Stomach (tissue), 9 donors: ENCODE results near the gene TMEM9B. TPM values are rescaled to one million over a fixed set of nuclear protein-coding genes. Genes with fewer than 3 reads are reported as not detected.

ENCODE experiments used
- DNase-seq, 2 donors: peaks; one replicate each; pipeline versions ENCODE4 v3.0.0 to v3.0.0-alpha.2; 2013 to 2019
- H3K27ac ChIP-seq, 5 donors: fragments of 200-600 bp in 4 of 5; sonication (generic) in 4 of 5; one replicate each; pipeline ENCODE4 v1.5.1; 2013 to 2019; ENCODE audit warnings: mild to moderate bottlenecking in 1 of 5, moderate library complexity in 1 of 5
- H3K27me3 ChIP-seq, 3 donors: fragments of 200-600 bp; sonication (generic); one replicate each; pipeline ENCODE4 v1.5.1; 2017 to 2019; ENCODE audit warnings: mixed run types in 1 of 3
- H3K36me3 ChIP-seq, 4 donors: fragments of 200-600 bp; sonication (generic); 1 replicate in 3 of 4; 2 replicates in 1 of 4; pipeline ENCODE4 v1.5.1; 2016 to 2019
- H3K4me1 ChIP-seq, 4 donors: fragments of 200-600 bp; sonication (generic); one replicate each; pipeline ENCODE4 v1.5.1; 2016 to 2019
- H3K4me3 ChIP-seq, 4 donors: fragments of 200-600 bp; sonication (generic) in 3 of 4; one replicate each; pipeline ENCODE4 v1.5.1; 2016 to 2019; ENCODE audit warnings: mild to moderate bottlenecking in 1 of 4
- H3K9me3 ChIP-seq, 4 donors: fragments of 200-600 bp; sonication (generic); one replicate each; pipeline ENCODE4 v1.5.1; 2016 to 2019
- EP300 ChIP-seq: sonication (generic); formaldehyde crosslinking; IDR thresholded peaks from one replicate; pipeline ENCODE4 v1.6.1; 2017; ENCODE audit warnings: antibody characterized with exemption
- POLR2A ChIP-seq, 4 donors: fragments of 450-650 bp; IDR thresholded peaks; one replicate each; pipeline ENCODE4 v1.6.1; 2016; ENCODE audit warnings: antibody characterized with exemption in 4 of 4, control low read depth in 2 of 4, mild to moderate bottlenecking in 1 of 4, moderate library complexity in 1 of 4
- POLR2AphosphoS5 ChIP-seq, 3 donors: sonication (generic); formaldehyde crosslinking; IDR thresholded peaks; one replicate each; pipeline ENCODE4 v1.6.1; 2016; ENCODE audit warnings: antibody characterized with exemption in 3 of 3
- WGBS, 5 donors: extraction: QIAGEN DNeasy Blood & Tissue Kit in 3 of 5; methylation state at CpG; one replicate each; pipeline versions ENCODE4 v1.1.5 to v1.1.7; 2013 to 2018; 5-methylcytosine and 5-hydroxymethylcytosine counted together
- intact Hi-C: fragments of 100-400 bp; cut with DNase I; formaldehyde crosslinking; loops from one replicate; pipeline ENCODE4 v1.15.1; 2023; ENCODE audit warnings: low total_unique reads
- polyA plus RNA-seq, 3 donors: library from polyadenylated mRNA; stranded (reverse); fragments of 200-250 nt; gene quantifications; one replicate each; pipeline ENCODE4 v1.2.3, GENCODE V29; 2013
- total RNA-seq, 5 donors: library from RNA; depleted of rRNA; stranded (reverse); fragments of >200 nt; gene quantifications; one replicate each; pipeline versions ENCODE4 v1.1.0 to v1.2.3, GENCODE V29; 2014 to 2016
- TF ChIP-seq, protein P1 (sequence below), 7 experiments: fragments of 450-650 bp in 4 of 7; fragments of 200-600 bp in 3 of 7; sonication (generic) in 3 of 7; IDR thresholded peaks; one replicate each; pipeline ENCODE4 v1.5.1; 2016 to 2019; ENCODE audit warnings: antibody characterized with exemption in 7 of 7, control low read depth in 2 of 7, mild to moderate bottlenecking in 1 of 7
- donor health status: healthy with polysubstance abuse.
- donor health status: Bipolar disorder and iron deficiency.
- donor health status: healthy.

TMEM9B gene
- total and polyA plus RNA-seq, 8 donors = 0.58 to 74.4 (median 30.9) TPM

DNA sequence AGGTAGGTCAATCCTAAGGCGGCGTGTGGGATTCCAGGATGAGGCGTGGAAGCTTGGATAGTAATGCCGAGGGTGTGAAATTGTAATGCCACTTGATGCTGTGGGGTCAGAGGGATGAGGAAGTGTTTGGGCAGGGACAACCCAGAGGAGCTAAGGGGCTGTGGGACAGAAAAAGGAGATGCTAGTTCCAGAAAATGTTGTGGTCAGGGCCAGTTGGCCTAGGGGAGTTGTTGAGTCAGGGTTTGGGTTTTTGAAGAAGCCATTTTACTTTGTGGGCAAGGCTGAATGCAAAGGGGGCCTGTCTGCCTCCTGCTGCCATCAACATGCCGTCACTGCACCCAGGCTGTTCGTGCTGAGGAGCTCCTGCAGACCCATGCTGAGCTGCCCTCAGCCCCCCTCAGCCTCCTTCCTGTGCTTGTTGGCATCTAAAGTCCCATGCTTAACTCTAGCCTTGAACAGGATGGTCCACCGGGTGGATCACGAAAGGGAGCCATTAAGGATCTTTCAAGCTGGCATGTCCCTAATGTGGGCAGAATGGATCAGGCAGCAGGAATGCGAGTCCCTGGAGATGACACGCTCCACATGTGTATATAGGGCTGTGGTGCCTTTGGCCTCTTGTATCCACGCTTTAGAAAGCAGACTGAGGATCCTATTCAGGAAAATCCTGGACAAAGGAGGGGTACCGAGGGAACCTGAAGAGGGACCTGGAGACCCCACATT, 33.6 kb downstream of the TMEM9B start:
- TF ChIP-seq POLR2A (IDR thresholded peaks at IDR 0.05) = no peak
- TF ChIP-seq, protein P1, sequence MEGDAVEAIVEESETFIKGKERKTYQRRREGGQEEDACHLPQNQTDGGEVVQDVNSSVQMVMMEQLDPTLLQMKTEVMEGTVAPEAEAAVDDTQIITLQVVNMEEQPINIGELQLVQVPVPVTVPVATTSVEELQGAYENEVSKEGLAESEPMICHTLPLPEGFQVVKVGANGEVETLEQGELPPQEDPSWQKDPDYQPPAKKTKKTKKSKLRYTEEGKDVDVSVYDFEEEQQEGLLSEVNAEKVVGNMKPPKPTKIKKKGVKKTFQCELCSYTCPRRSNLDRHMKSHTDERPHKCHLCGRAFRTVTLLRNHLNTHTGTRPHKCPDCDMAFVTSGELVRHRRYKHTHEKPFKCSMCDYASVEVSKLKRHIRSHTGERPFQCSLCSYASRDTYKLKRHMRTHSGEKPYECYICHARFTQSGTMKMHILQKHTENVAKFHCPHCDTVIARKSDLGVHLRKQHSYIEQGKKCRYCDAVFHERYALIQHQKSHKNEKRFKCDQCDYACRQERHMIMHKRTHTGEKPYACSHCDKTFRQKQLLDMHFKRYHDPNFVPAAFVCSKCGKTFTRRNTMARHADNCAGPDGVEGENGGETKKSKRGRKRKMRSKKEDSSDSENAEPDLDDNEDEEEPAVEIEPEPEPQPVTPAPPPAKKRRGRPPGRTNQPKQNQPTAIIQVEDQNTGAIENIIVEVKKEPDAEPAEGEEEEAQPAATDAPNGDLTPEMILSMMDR (IDR thresholded peaks at IDR 0.05) = no peak
- TF ChIP-seq POLR2AphosphoS5 (IDR thresholded peaks at IDR 0.05) = no peak
- no peak for TF ChIP-seq EP300
- Histone ChIP-seq H3K4me1 (no peaks in the 10 kb centered on the region), H3K27me3 (no peaks in the 10 kb centered on the region), H3K9me3 (no peaks in the 10 kb centered on the region), H3K4me3 (no peak overlapping the region), H3K27ac (no peak overlapping the region), H3K36me3 (peaks cover 0 to 5% (median 1%) of the 10 kb centered on the region in 4 donors)
- no peak for DNase-seq
- 93 to 95% (median 93%) methylated on average over 12 of the region's 12 CpGs for WGBS, 5 donors
- intact Hi-C loops = no loop called here

- TF ChIP-seq, protein P1 (IDR thresholded peaks at IDR 0.05) = no peak
- no peak for TF ChIP-seq POLR2A (IDR thresholded peaks at IDR 0.05)
- no peak for TF ChIP-seq EP300
- no peak for TF ChIP-seq POLR2AphosphoS5 (IDR thresholded peaks at IDR 0.05)
- Histone ChIP-seq H3K27ac (no peak overlapping the region), H3K4me1 (no peaks in the 10 kb centered on the region), H3K27me3 (no peaks in the 10 kb centered on the region), H3K9me3 (no peaks in the 10 kb centered on the region), H3K4me3 (no peak overlapping the region), H3K36me3 (peaks cover 0 to 18% (median 9%) of the 10 kb centered on the region in 4 donors)
- no peak for DNase-seq
- intact Hi-C loops = no loop called here
- WGBS, 5 donors = 85 to 95% (median 88%) methylated on average over 9 of the region's 9 CpGs
Observed at GRCh38 chr11:8928981-8929615, 35.1 kb downstream of the TMEM9B start.

DNA sequence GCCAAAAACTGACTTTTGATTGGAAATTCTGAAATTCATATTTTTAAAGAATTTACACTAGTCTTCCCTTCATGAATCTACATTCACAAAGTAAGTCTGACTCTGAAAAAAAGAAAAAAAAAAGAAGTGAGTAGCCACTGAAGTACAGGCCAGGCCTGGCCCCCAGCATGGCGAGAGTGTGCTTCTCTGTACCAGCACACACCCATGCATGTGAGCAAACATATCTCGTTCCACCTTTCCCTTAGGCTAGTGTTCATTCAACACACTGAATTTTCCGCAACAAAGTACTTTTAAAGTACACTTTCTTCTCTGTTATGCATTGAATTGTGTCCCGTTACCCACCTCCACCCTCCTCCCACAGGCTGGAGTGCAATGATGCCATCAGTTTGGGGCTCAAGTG, 36.0 kb downstream of the TMEM9B start:
- 77 to 86% (median 82%) methylated on average over 4 of the region's 4 CpGs for WGBS, 5 donors
- Histone ChIP-seq H3K4me3 (no peak overlapping the region), H3K36me3 (peaks cover 0 to 27% (median 15%) of the 10 kb centered on the region in 4 donors), H3K9me3 (no peaks in the 10 kb centered on the region), H3K4me1 (no peaks in the 10 kb centered on the region), H3K27me3 (no peaks in the 10 kb centered on the region), H3K27ac (no peak overlapping the region)
- intact Hi-C loops = no loop called here
- DNase-seq = no peak
- no peak for TF ChIP-seq POLR2AphosphoS5 (IDR thresholded peaks at IDR 0.05)

DNA sequence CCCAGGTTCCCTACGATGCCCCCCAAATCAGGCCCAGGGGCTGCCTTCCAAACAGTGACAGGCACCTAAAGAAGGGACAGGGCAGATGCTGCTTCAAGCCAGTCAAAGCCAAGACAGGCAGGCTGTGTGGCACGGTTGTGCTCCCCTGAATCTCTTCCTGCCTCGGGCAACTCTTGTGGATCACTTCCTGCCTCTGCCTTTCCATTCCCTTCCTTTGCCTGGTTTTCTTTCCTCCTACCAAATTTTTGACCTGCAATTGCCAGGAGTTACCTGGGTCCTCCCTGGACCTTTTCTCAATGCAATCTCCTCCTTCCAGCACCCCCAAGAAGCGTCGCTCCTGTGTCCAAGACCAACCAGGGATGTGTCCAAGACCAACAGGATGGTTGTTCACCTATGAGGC, 37.0 kb downstream of the TMEM9B start:
- H3K9me3 ChIP-seq = no peaks in the 10 kb centered on the region
- H3K4me1 ChIP-seq = no peaks in the 10 kb centered on the region
- peaks cover 0 to 36% (median 24%) of the 10 kb centered on the region in 4 donors for H3K36me3 ChIP-seq
- intact Hi-C loops = no loop called here
- DNase-seq = no peak
- no peak for TF ChIP-seq POLR2A (IDR thresholded peaks at IDR 0.05)
- WGBS, 5 donors = 87 to 95% (median 88%) methylated on average over 4 to 5 of the region's 5 CpGs
- no peak overlapping the region for H3K27ac ChIP-seq
- no peak overlapping the region for H3K4me3 ChIP-seq
- H3K27me3 ChIP-seq = no peaks in the 10 kb centered on the region

DNA sequence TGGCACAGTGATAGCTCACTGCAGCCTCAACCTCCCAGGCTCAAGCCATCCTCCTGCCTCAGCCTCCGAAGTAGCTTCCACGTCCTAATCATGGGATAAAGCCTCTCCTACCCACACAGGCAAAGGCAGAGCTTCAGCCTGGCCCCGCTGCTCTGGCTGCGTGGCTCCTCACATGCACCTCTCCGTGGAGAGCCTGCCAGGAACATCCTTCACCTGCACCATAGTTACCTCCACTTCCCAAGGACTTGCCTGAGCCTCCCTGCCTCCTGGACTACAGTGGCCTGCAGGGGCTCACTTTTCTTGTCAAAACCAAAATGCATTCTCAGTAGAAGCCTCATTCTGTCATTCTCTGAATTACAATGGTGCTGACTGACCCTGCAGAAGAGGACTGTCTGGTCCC, 38.0 kb downstream of the TMEM9B start:
- H3K9me3 ChIP-seq = no peaks in the 10 kb centered on the region
- no peak for DNase-seq
- H3K4me3 ChIP-seq = no peak overlapping the region
- H3K4me1 ChIP-seq = no peaks in the 10 kb centered on the region
- H3K36me3 ChIP-seq = peaks cover 3 to 46% (median 34%) of the 10 kb centered on the region in 4 donors
- no peaks in the 10 kb centered on the region for H3K27me3 ChIP-seq
- WGBS, 5 donors = 88 to 100% (median 95%) methylated on average over 5 of the region's 5 CpGs
- TF ChIP-seq, protein P1 (IDR thresholded peaks at IDR 0.05) = no peak
- TF ChIP-seq POLR2AphosphoS5 (IDR thresholded peaks at IDR 0.05) (no peak), POLR2A (IDR thresholded peaks at IDR 0.05) (no peak), EP300 (no peak)
- H3K27ac ChIP-seq = no peak overlapping the region
- intact Hi-C loops = no loop called here
